Measurements from ENCODE around the gene RBM10.

Gene RBM10

DNA sequence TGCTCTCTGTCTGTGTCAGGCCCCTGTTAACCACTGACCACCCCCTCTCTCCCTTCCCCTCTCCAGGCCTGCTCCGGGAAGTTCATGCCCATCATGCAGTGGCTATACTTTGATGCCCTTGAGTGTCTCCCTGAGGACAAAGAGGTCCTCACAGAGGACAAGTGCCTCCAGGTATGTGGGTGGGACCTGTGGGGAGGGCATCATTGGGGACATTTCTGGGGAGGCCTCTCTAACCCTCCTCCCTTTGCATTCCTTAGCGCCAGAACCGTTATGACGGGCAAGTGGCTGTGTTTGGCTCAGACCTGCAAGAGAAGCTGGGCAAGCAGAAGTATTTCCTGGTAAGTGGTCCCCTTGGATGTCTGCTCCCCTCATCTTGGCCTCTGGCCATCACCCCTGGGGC is 57.9 kb downstream of the RBM10 start:
- no peak overlapping the region for H3K9ac ChIP-seq (ENCODE audit: low read depth, low read length)
- no peaks in the 10 kb centered on the region for H3K27me3 ChIP-seq (ENCODE audit: insufficient read depth, low read length)
- H3K9me3 ChIP-seq (ENCODE audit: insufficient read depth, low read depth, low read length): no peaks in the 10 kb centered on the region
- no peak overlapping the region for H3K4me3 ChIP-seq (ENCODE audit: low read length)
- H3K27ac ChIP-seq (ENCODE audit: low read length): no peak overlapping the region
- peaks cover 97% of the 10 kb centered on the region for H3K36me3 ChIP-seq (ENCODE audit: insufficient read depth, low read depth, low read length)
- peaks cover 3% of the 10 kb centered on the region for H3K4me1 ChIP-seq (ENCODE audit: insufficient read depth, low read length)

- Histone ChIP-seq H3K36me3 (ENCODE audit: insufficient read depth, low read depth, low read length) (peaks cover 99% of the 10 kb centered on the region), H3K9ac (ENCODE audit: low read depth, low read length) (no peak overlapping the region), H3K27me3 (ENCODE audit: insufficient read depth, low read length) (no peaks in the 10 kb centered on the region), H3K9me3 (ENCODE audit: insufficient read depth, low read depth, low read length) (no peaks in the 10 kb centered on the region), H3K27ac (ENCODE audit: low read length) (no peak overlapping the region), H3K4me3 (ENCODE audit: low read length) (no peak overlapping the region), H3K4me1 (ENCODE audit: insufficient read depth, low read length) (no peaks in the 10 kb centered on the region)
Observed at GRCh38 chrX:47204970-47205369, 59.9 kb downstream of the RBM10 start.

- Histone ChIP-seq H3K4me1 (ENCODE audit: insufficient read depth, low read length) (no peaks in the 10 kb centered on the region), H3K27ac (ENCODE audit: low read length) (no peak overlapping the region), H3K9me3 (ENCODE audit: insufficient read depth, low read depth, low read length) (no peaks in the 10 kb centered on the region), H3K9ac (ENCODE audit: low read depth, low read length) (no peak overlapping the region), H3K36me3 (ENCODE audit: insufficient read depth, low read depth, low read length) (peaks cover 99% of the 10 kb centered on the region), H3K27me3 (ENCODE audit: insufficient read depth, low read length) (no peaks in the 10 kb centered on the region), H3K4me3 (ENCODE audit: low read length) (no peak overlapping the region)
Observed at GRCh38 chrX:47206316-47206715, 61.3 kb downstream of the RBM10 start.

- no peak overlapping the region for H3K27ac ChIP-seq (ENCODE audit: low read length)
- H3K36me3 ChIP-seq (ENCODE audit: insufficient read depth, low read depth, low read length): peaks cover 99% of the 10 kb centered on the region
- no peak overlapping the region for H3K4me3 ChIP-seq (ENCODE audit: low read length)
Observed at GRCh38 chrX:47208108-47208507, 63.1 kb downstream of the RBM10 start.

GRCh38 chrX:47209508-47210238 is 64.7 kb downstream of the RBM10 start:
- no peak overlapping the region for H3K4me3 ChIP-seq (ENCODE audit: low read length)
- H3K4me1 ChIP-seq (ENCODE audit: insufficient read depth, low read length): no peaks in the 10 kb centered on the region
- peaks cover 99% of the 10 kb centered on the region for H3K36me3 ChIP-seq (ENCODE audit: insufficient read depth, low read depth, low read length)
- H3K9me3 ChIP-seq (ENCODE audit: insufficient read depth, low read depth, low read length): no peaks in the 10 kb centered on the region
- no peak overlapping the region for H3K9ac ChIP-seq (ENCODE audit: low read depth, low read length)
- H3K27me3 ChIP-seq (ENCODE audit: insufficient read depth, low read length): no peaks in the 10 kb centered on the region
- no peak overlapping the region for H3K27ac ChIP-seq (ENCODE audit: low read length)

More at GRCh38 chrX:47208108-47208507, 63.1 kb downstream of the RBM10 start:
- H3K4me1 ChIP-seq (ENCODE audit: insufficient read depth, low read length): no peaks in the 10 kb centered on the region
- H3K27me3 ChIP-seq (ENCODE audit: insufficient read depth, low read length): no peaks in the 10 kb centered on the region
- no peaks in the 10 kb centered on the region for H3K9me3 ChIP-seq (ENCODE audit: insufficient read depth, low read depth, low read length)
- no peak overlapping the region for H3K9ac ChIP-seq (ENCODE audit: low read depth, low read length)

DNA sequence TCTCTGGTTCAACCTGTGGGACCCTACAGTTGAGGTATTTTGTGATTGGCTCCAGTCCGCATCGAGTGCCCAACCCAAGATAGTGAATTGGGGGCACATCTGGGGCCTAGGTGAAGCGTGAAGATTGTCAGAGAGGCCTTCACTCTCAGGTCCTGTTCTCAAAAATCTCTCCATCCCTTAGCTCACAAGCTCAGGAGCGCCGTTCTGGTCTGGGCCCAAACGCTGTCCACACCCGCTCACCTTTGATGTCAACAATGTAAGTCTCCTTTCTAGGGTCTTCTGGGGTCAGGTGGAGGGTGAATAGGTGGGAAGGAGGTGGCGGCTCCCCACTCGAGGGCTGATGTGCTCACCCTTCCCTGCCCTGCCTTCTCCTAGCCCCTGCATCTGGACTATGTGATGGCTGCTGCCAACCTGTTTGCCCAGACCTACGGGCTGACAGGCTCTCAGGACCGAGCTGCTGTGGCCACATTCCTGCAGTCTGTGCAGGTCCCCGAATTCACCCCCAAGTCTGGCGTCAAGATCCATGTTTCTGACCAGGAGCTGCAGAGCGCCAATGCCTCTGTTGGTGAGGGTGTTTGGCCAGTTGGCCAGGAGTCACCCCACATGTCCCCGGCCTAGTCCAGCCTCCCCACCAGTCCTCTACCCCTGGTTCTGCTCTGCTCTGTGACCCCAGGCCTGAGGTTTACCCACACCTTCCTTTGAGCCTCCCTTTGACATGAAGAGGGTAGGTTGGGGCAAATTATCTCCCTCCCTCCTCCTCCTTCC is 65.8 kb downstream of the RBM10 start:
- H3K27ac ChIP-seq (ENCODE audit: low read length): no peak overlapping the region
- H3K27me3 ChIP-seq (ENCODE audit: insufficient read depth, low read length): no peaks in the 10 kb centered on the region
- H3K36me3 ChIP-seq (ENCODE audit: insufficient read depth, low read depth, low read length): peaks cover 100% of the 10 kb centered on the region

GRCh38 chrX:47212381-47213293 is 67.6 kb downstream of the RBM10 start:
- Histone ChIP-seq H3K27me3 (ENCODE audit: insufficient read depth, low read length) (no peaks in the 10 kb centered on the region), H3K27ac (ENCODE audit: low read length) (no peak overlapping the region), H3K9me3 (ENCODE audit: insufficient read depth, low read depth, low read length) (no peaks in the 10 kb centered on the region), H3K36me3 (ENCODE audit: insufficient read depth, low read depth, low read length) (peaks cover 91% of the 10 kb centered on the region), H3K4me3 (ENCODE audit: low read length) (no peak overlapping the region), H3K9ac (ENCODE audit: low read depth, low read length) (no peak overlapping the region), H3K4me1 (ENCODE audit: insufficient read depth, low read length) (no peaks in the 10 kb centered on the region; the same call in 1 of the 2 replicates)

More for the DNA sequence above, 65.8 kb downstream of the RBM10 start:
- Histone ChIP-seq H3K9me3 (ENCODE audit: insufficient read depth, low read depth, low read length) (no peaks in the 10 kb centered on the region), H3K4me1 (ENCODE audit: insufficient read depth, low read length) (no peaks in the 10 kb centered on the region), H3K9ac (ENCODE audit: low read depth, low read length) (no peak overlapping the region), H3K4me3 (ENCODE audit: low read length) (no peak overlapping the region)

GRCh38 chrX:47214435-47215077 is 69.5 kb downstream of the RBM10 start:
- Histone ChIP-seq H3K36me3 (ENCODE audit: insufficient read depth, low read depth, low read length) (peaks cover 72% of the 10 kb centered on the region), H3K4me3 (ENCODE audit: low read length) (no peak overlapping the region), H3K27me3 (ENCODE audit: insufficient read depth, low read length) (no peaks in the 10 kb centered on the region), H3K27ac (ENCODE audit: low read length) (no peak overlapping the region), H3K9me3 (ENCODE audit: insufficient read depth, low read depth, low read length) (no peaks in the 10 kb centered on the region), H3K9ac (ENCODE audit: low read depth, low read length) (no peak overlapping the region), H3K4me1 (ENCODE audit: insufficient read depth, low read length) (no peaks in the 10 kb centered on the region; the same call in 1 of the 2 replicates)

- no peaks in the 10 kb centered on the region; the same call in 1 of the 2 replicates for H3K4me1 ChIP-seq (ENCODE audit: insufficient read depth, low read length)
- H3K36me3 ChIP-seq (ENCODE audit: insufficient read depth, low read depth, low read length): peaks cover 63% of the 10 kb centered on the region
Observed at GRCh38 chrX:47215291-47215900, 70.4 kb downstream of the RBM10 start.

DNA sequence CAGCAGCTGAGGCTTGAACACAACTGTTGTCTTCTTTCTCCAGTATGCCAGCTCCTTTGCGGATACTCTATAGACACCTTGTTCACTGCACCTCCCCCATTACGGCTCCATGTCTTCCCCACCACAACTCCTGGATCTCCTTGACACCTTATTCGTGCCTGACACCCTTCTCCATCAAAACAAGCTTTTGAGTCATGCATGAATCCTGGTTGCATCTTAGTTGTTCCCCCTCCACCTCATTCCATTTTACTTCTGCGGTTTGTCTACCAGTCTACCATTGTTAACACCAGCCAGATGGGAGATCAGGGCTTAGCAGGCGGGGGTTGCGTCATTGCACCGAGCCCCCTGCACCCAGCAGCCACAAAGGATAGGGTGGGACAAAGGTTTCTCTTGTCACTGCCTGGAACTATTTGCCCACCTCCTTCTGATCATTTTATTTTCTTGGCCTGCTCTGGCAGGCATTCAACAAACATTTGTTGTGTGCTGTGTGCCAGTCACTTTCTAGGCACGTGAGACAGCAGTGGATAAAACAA is 71.4 kb downstream of the RBM10 start:
- Histone ChIP-seq H3K27me3 (ENCODE audit: insufficient read depth, low read length) (no peaks in the 10 kb centered on the region), H3K27ac (ENCODE audit: low read length) (no peak overlapping the region), H3K9me3 (ENCODE audit: insufficient read depth, low read depth, low read length) (no peaks in the 10 kb centered on the region), H3K4me3 (ENCODE audit: low read length) (no peak overlapping the region), H3K36me3 (ENCODE audit: insufficient read depth, low read depth, low read length) (peaks cover 57% of the 10 kb centered on the region), H3K9ac (ENCODE audit: low read depth, low read length) (peak overlapping the region; percentile 69; the same call in 1 of the 2 replicates), H3K4me1 (ENCODE audit: insufficient read depth, low read length) (no peaks in the 10 kb centered on the region; the same call in 1 of the 2 replicates)

More at GRCh38 chrX:47215291-47215900, 70.4 kb downstream of the RBM10 start:
- Histone ChIP-seq H3K4me3 (ENCODE audit: low read length) (no peak overlapping the region), H3K27me3 (ENCODE audit: insufficient read depth, low read length) (no peaks in the 10 kb centered on the region), H3K27ac (ENCODE audit: low read length) (no peak overlapping the region), H3K9ac (ENCODE audit: low read depth, low read length) (no peak overlapping the region), H3K9me3 (ENCODE audit: insufficient read depth, low read depth, low read length) (no peaks in the 10 kb centered on the region)

Measured in iPS-20b (cell line).